HEK293 (cell line): Measurements from ENCODE around the gene MEG3.

ENCODE experiments used
- CTCF ChIA-PET: fragments of 350-600 bp; formaldehyde crosslinking; extraction: SDS; loops from one replicate; lab custom pipeline; 2021; ENCODE audit warnings: antibody characterized with exemption; lab: Yijun Ruan, JAX
- POLR2A ChIA-PET: fragments of 300-600 bp; formaldehyde crosslinking; extraction: SDS; loops from one replicate; lab custom pipeline; 2020; ENCODE audit warnings: antibody characterized with exemption, inconsistent platforms; lab: Yijun Ruan, JAX
- H3K27ac ChIP-seq: fragments of 200-500 bp; sonication (Bioruptor generic); 2 replicates; pipeline ENCODE4 v1.5.1; 2014; ENCODE audit warnings: low read depth, low read length, control low read depth, inconsistent platforms; ENCODE audit errors: extremely low read depth
- H3K36me3 ChIP-seq, 2 experiments: fragments of 200-500 bp in 1 of 2; sonication (Bioruptor generic) in 1 of 2; 1 replicate in 1 of 2; 2 replicates in 1 of 2; pipeline ENCODE4 v1.5.1; 2014 to 2017; ENCODE audit warnings: inconsistent platforms in 2 of 2, low read length in 2 of 2; ENCODE audit not compliant: control insufficient read depth in 2 of 2, insufficient read depth in 1 of 2
- H3K4me1 ChIP-seq: fragments of 200-500 bp; sonication (Bioruptor generic); 2 replicates; pipeline ENCODE4 v1.5.1; 2014; ENCODE audit warnings: mild to moderate bottlenecking, low read length, inconsistent platforms; ENCODE audit not compliant: control insufficient read depth, insufficient read depth
- H3K4me3 ChIP-seq: 2 replicates; pipeline ENCODE4 v1.5.1; 2011; ENCODE audit warnings: low read depth, mild to moderate bottlenecking, control low read depth, low read length, moderate library complexity
- H3K9me3 ChIP-seq: fragments of 200-500 bp; sonication (Bioruptor generic); 2 replicates; pipeline ENCODE4 v1.5.1; 2014; ENCODE audit warnings: low read depth, low read length, inconsistent platforms; ENCODE audit not compliant: control insufficient read depth, insufficient read depth
- BCL6B ChIP-seq: fragments of 450-650 bp; formaldehyde crosslinking; IDR thresholded peaks from 2 replicates; pipeline ENCODE4 v1.5.1; 2017; ENCODE audit warnings: missing biosample characterization, missing genetic modification characterization
- EGR2 ChIP-seq: fragments of 450-650 bp; formaldehyde crosslinking; IDR thresholded peaks from 2 replicates; pipeline ENCODE4 v1.5.1; 2016; ENCODE audit warnings: low read depth, missing biosample characterization, missing genetic modification characterization
- GFI1B ChIP-seq: fragments of 450-650 bp; formaldehyde crosslinking; IDR thresholded peaks from 2 replicates; pipeline ENCODE4 v1.5.1; 2016; ENCODE audit warnings: missing biosample characterization, missing genetic modification characterization
- KLF10 ChIP-seq: fragments of 450-650 bp; IDR thresholded peaks from 2 replicates; pipeline ENCODE4 v1.5.1; 2018; ENCODE audit warnings: missing biosample characterization, mild to moderate bottlenecking, missing genetic modification characterization
- OSR2 ChIP-seq: fragments of 450-650 bp; formaldehyde crosslinking; IDR thresholded peaks from 2 replicates; pipeline ENCODE4 v1.5.1; 2016; ENCODE audit warnings: missing biosample characterization, missing genetic modification characterization
- PRDM2 ChIP-seq: fragments of 450-650 bp; formaldehyde crosslinking; IDR thresholded peaks from 2 replicates; pipeline ENCODE4 v1.5.1; 2016; ENCODE audit warnings: missing biosample characterization, missing genetic modification characterization, borderline replicate concordance
- RBAK ChIP-seq: fragments of 450-650 bp; formaldehyde crosslinking; IDR thresholded peaks from 2 replicates; pipeline ENCODE4 v1.5.1; 2016; ENCODE audit warnings: missing biosample characterization, missing genetic modification characterization
- TRIM28 ChIP-seq: IDR thresholded peaks from 2 replicates; pipeline ENCODE4 v1.6.1; 2011; ENCODE audit warnings: low read length, control low read depth, borderline replicate concordance
- YY2 ChIP-seq: fragments of 450-650 bp; formaldehyde crosslinking; IDR thresholded peaks from 2 replicates; pipeline ENCODE4 v1.5.1; 2016; ENCODE audit warnings: missing biosample characterization, missing genetic modification characterization
- ZNF121 ChIP-seq: fragments of 450-650 bp; formaldehyde crosslinking; IDR thresholded peaks from 2 replicates; pipeline ENCODE4 v1.5.1; 2016; ENCODE audit warnings: missing biosample characterization, missing genetic modification characterization
- ZNF148 ChIP-seq: fragments of 450-650 bp; formaldehyde crosslinking; IDR thresholded peaks from 2 replicates; pipeline ENCODE4 v1.5.0; 2017; ENCODE audit warnings: missing biosample characterization, missing genetic modification characterization, borderline replicate concordance
- ZNF26 ChIP-seq: fragments of 450-650 bp; formaldehyde crosslinking; IDR thresholded peaks from 2 replicates; pipeline ENCODE4 v1.5.1; 2016; ENCODE audit warnings: missing biosample characterization, missing genetic modification characterization
- ZNF302 ChIP-seq: fragments of 450-650 bp; formaldehyde crosslinking; IDR thresholded peaks from 2 replicates; pipeline ENCODE4 v1.5.1; 2016; ENCODE audit warnings: missing biosample characterization, missing genetic modification characterization, low read depth
- ZNF394 ChIP-seq: fragments of 450-650 bp; formaldehyde crosslinking; IDR thresholded peaks from 2 replicates; pipeline ENCODE4 v1.5.1; 2016; ENCODE audit warnings: missing biosample characterization, missing genetic modification characterization, mild to moderate bottlenecking, moderate library complexity, borderline replicate concordance
- ZNF530 ChIP-seq: fragments of 450-650 bp; formaldehyde crosslinking; IDR thresholded peaks from 2 replicates; pipeline ENCODE4 v1.5.1; 2016; ENCODE audit warnings: low read depth, missing biosample characterization, missing genetic modification characterization
- ZNF549 ChIP-seq: fragments of 450-650 bp; IDR thresholded peaks from 2 replicates; pipeline ENCODE4 v1.5.1; 2018; ENCODE audit warnings: missing biosample characterization, missing genetic modification characterization, mild to moderate bottlenecking, inconsistent platforms, moderate library complexity
- ZNF571 ChIP-seq: fragments of 450-650 bp; formaldehyde crosslinking; IDR thresholded peaks from 2 replicates; pipeline ENCODE4 v1.5.0; 2017; ENCODE audit warnings: missing biosample characterization, missing genetic modification characterization
- ZNF777 ChIP-seq: fragments of 450-650 bp; formaldehyde crosslinking; IDR thresholded peaks from 2 replicates; pipeline ENCODE4 v1.5.1; 2017; ENCODE audit warnings: missing biosample characterization, missing genetic modification characterization, borderline replicate concordance
- ZNF837 ChIP-seq: fragments of 450-650 bp; formaldehyde crosslinking; IDR thresholded peaks from 2 replicates; pipeline ENCODE4 v1.5.1; 2016; ENCODE audit warnings: missing biosample characterization, missing genetic modification characterization
- ZXDB ChIP-seq: fragments of 450-650 bp; formaldehyde crosslinking; IDR thresholded peaks from 2 replicates; pipeline ENCODE4 v1.5.1; 2016; ENCODE audit warnings: missing biosample characterization, missing genetic modification characterization

The MEG3 gene

GRCh38 chr14:100836311-100836805 lies 10.4 kb downstream of the MEG3 start:
- CTCF ChIA-PET: no interaction called here
- TF ChIP-seq TRIM28 (no peak), ZNF777 (tag by site-specific recombination) (no peak), ZNF571 (tag by site-specific recombination) (no peak), ZNF121 (tag by site-specific recombination) (no peak), KLF10 (tag by site-specific recombination) (no peak), EGR2 (tag by site-specific recombination) (no peak), ZNF302 (no peak), OSR2 (tag by site-specific recombination) (no peak), ZNF837 (no peak), ZNF549 (tag by site-specific recombination) (no peak), RBAK (no peak), ZNF530 (tag by site-specific recombination) (no peak), ZNF148 (tag by site-specific recombination) (no peak), BCL6B (tag by site-specific recombination) (no peak), PRDM2 (tag by site-specific recombination) (no peak), ZNF26 (tag by site-specific recombination) (no peak), GFI1B (tag by site-specific recombination) (no peak), YY2 (tag by site-specific recombination) (no peak), ZXDB (tag by site-specific recombination) (no peak), ZNF394 (no peak)
- POLR2A ChIA-PET: no interaction called here
- no peak overlapping the region for H3K27ac ChIP-seq
- H3K9me3 ChIP-seq: no peaks in the 10 kb centered on the region
- H3K36me3 ChIP-seq: no peaks in the 10 kb centered on the region
- no peak overlapping the region for H3K4me3 ChIP-seq
- no peaks in the 10 kb centered on the region for H3K4me1 ChIP-seq
